ENCODE measurements around the gene PCGF2.
"Not testable (repeated sequence)": the region's sequence is repeated elsewhere in the genome, so short reads cannot be mapped to it uniquely, and the experiment has no call there.

Gene PCGF2

GRCh38 chr17:38733982-38734973, 13.9 kb downstream of the PCGF2 start:
- peak; percentile 34 for DNase-seq

DNA sequence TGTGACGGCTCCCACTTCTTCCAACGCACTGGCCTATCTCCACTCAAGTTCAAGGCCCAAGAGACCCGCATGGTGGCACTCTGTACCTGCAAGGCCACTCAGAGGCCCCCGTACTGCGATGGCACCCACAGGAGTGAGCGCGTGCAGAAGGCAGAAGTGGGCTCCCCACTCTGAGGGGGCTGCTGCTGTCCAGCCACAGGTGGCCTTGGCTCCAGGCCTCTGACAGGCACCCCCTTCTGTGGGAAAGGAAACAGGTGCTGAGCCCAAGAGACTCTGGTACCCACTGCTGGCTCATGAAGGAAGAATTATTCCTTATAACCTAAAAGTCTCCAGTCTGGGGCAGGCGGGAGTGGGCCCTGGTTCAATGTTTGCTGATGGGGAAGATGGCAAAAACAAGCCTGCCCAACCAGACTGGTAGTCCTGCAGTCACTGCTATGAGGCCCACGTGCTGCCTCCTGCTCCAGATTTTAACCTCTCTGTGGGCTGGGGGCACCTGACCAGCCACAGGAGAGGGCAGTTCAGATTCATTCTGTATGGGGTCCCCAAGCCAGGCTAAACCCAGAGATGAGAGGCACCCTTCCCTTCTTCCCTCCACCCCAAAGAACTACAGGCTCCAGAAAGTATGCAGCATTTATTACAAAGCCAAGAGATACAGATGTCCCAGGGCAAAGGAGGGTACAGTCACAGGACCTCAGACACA, 14.7 kb downstream of the PCGF2 start:
- no peak for DNase-seq

- DNase-seq, result no peak
These were observed 15.5 kb downstream of the PCGF2 start for GRCh38 chr17:38732376-38733281.

- DNase-seq, result no peak
These were observed 16.4 kb downstream of the PCGF2 start for GRCh38 chr17:38731526-38732294.

- DNase-seq, result no peak
These were observed 17.4 kb downstream of the PCGF2 start for GRCh38 chr17:38730526-38731379.

- peak; percentile 84 for DNase-seq
These were observed 18.1 kb downstream of the PCGF2 start, which contains the start of gene CISD3 for GRCh38 chr17:38729886-38730525. CISD3 (plus strand) TSS chr17:38730341; CDS start chr17:38730359, 18 bp downstream.

DNA sequence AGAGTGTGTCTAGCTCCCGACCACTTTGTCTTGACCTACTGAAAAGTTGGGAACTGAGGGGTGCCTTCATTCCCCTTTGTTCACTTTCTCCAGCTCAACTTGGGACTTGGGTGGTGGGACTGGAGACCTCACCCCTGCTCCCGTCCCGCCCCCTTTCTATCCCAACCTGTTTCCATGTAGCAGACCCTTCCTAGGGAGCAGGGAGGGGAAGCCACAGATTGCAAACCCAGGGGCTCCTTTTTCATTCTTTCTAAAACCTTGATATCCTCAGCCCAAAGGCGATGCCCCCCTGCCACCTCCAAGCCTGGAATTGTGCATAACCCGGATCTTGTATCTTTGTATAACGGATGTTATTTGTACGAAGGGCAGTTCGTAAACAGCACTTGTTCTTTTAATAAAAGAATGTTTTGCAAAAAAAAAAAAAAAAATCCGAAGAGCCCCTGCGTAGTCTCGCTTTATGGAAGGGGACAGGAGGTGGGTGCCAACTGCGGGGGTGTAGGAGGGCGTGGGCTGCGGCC, 18.7 kb downstream of the PCGF2 start:
- no peak for DNase-seq

DNA sequence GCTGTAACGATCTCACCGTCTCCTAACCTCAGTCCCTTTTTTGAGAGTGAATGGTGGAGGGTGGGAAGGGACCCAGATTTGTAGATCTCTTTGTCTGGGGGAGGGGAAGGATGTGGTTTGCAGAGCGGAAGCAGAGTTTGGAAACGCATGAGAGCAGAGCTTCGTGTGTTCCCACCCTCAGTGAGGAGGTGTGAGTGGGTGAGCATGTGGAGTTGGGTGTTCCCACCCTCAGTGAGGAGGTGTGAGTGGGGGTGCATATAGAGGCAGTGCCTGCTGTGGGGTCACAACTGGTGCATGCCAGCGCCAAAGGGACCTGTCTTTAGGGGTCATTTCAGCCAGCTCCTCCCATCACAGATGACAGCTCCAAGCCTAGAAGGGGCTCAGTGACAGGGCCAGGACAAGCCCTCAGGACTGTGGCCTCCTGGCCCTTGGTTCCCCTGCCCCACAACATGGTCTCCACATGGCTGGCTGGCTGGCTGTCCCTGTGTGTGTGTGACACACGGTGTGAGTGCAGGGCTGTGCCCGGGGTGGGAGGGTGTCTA, 19.8 kb downstream of the PCGF2 start:
- peak; percentile 63 for DNase-seq

DNA sequence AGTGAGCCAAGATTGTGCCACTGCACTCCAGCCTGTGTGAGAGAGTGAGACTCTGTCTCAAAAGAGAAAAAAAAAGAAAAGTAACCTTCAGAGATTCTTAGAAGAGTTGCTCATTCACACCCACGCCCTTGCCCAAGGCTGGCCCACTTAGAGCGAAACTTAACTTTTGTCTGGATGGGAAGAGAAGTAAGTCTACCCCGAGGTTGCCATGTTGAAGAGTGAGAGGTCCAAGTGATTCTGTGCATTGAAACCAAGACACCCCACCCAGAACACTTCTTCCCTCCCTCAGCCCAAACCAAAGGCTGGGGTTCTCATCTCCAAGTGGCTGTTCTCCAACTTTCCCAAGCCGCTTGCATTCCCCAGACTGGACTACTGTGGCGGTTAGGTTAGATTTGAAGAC, 20.4 kb downstream of the PCGF2 start:
- peak; percentile 89 for DNase-seq

DNA sequence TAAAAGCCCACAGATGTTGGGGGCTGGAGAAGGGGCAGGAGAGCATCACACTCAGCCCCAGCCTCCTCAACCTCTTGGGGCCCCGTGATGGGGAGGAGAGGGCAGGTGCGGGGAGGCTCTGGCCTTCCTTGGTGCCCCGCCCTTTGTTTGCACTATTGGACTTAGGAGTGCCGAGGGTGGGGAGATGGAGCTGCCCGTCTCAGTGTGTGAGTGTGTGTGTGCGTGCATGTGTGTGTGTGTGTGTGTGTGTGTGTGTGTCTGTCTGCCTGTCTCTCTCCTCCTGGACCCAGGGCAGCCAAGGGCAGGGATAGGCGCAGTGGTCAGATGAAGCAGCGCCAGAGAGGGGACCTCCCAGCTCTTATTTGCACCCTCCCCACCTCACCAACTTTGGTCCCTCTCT, 22.0 kb downstream of the PCGF2 start:
- DNase-seq, result not testable (repeated sequence)

- DNase-seq, result no peak
These were observed 23.1 kb downstream of the PCGF2 start for GRCh38 chr17:38725066-38725465.

GRCh38 chr17:38724337-38724988, 23.7 kb downstream of the PCGF2 start:
- no peak for DNase-seq

DNA sequence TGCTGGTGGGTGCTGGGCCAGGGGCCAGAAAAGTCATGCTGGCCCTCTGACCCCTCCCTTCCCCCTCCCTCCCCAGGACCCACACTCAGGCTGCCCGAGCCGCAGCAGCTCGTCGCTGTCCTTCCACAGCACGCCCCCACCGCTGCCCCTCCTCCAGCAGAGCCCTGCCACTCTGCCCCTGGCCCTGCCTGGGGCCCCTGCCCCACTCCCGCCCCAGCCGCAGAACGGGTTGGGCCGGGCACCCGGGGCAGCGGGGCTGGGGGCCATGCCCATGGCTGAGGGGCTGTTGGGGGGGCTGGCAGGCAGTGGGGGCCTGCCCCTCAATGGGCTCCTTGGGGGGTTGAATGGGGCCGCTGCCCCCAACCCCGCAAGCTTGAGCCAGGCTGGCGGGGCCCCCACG, 26.3 kb downstream of the PCGF2 start:
- DNase-seq, result no peak

- DNase-seq, result no peak
These were observed 27.2 kb downstream of the PCGF2 start for GRCh38 chr17:38720941-38721340.

GRCh38 chr17:38719943-38720641, 28.0 kb downstream of the PCGF2 start:
- no peak for DNase-seq

DNA sequence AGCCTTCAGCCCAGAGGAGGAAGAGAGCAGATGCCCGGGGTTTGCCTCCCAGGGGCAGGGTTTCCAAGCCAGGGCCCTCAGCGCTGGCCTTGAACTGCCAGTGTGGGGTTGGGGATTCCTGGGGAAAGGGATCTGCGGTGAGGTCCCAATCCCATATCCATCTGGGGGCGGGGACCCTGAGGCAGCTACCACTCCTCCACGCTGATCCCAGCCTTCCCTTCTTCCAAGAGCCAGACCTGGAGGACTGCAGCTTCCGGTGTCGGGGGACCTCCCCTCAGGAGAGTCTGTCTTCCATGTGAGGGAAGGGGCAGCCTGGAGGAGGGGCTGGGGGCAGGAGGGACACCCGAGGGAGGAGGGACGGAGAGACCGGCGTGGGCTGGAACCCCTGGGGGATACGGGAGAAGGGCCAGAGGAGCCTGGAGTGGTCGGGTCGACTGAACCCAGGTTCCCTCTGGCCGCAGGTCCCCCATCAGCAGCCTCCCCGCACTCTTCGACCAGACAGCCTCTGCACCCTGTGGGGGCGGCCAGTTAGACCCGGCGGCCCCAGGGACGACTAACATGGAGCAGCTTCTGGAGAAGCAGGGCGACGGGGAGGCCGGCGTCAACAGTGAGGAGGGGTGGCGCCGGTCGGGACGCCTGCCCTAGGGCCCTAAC, 28.7 kb downstream of the PCGF2 start:
- no peak for DNase-seq

GRCh38 chr17:38717139-38717745, 30.9 kb downstream of the PCGF2 start:
- no peak for DNase-seq

Data from stimulated activated CD4-positive, alpha-beta T cell treated with anti-CD3 and anti-CD28 coated beads, Interleukin-1b, Interleukin-23, amount 100 ng/mL, for 48 hours (primary cell).